HG02571 (cell line): ENCODE results near the gene SPATS2.

ENCODE experiments used
- ATAC-seq: cut with Tn5 transposase; IDR thresholded peaks from one replicate; pipeline ENCODE4 v1.9.1; 2021; ENCODE audit warnings: mild to moderate bottlenecking, moderate library complexity; ENCODE audit not compliant: unreplicated experiment

The SPATS2 gene

GRCh38 chr12:49567611-49568441 lies 200.6 kb downstream of the SPATS2 start, which contains the start of gene MCRS1:
Gene MCRS1 (minus strand): TSS chr12:49568142. CDS start chr12:49566731, 1,411 bp downstream.
- ATAC-seq: peak; percentile 84

GRCh38 chr12:49568442-49569162 lies 201.3 kb downstream of the SPATS2 start:
- ATAC-seq: peak; percentile 26
